IPS-NIHi7 (cell line): Measurements from ENCODE around the gene HOOK2.
A peak's percentile ranks its signal among the peaks of the same experiment; 100 is the strongest.

Experiments used
- DNase-seq: peaks from one replicate; pipeline ENCODE4 v3.0.0; 2012; ENCODE audit warnings: mixed read lengths; ENCODE audit errors: extremely low spot score

Gene HOOK2

DNA sequence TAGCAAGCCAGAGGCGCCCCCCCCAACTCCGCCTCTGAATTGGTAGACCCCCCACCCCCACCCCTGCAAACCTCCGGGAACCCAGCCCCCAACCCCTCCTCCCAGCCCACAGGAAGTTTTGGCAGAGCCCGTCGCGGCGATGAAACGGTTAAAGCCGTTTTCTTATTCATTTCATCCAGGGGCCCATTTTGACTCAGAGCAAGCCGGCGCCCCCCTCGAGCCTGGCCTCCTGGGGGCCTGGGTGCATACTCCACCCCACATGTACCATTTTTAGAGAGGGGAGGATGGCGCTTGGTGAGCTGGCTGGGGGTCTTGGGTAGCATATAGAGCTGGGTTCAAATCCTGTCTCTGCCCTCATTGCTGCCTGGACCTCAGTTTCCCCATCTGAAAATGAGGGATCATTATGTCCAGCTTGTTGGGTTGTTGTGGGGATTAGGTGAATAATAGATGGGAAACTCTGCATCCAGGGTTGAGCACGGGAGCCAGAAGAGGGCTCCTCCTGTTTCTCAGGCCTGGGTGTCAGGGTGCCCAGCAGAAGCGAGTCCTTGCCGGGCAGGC is 8.0 kb upstream of the HOOK2 start:
- no peak for DNase-seq

DNA sequence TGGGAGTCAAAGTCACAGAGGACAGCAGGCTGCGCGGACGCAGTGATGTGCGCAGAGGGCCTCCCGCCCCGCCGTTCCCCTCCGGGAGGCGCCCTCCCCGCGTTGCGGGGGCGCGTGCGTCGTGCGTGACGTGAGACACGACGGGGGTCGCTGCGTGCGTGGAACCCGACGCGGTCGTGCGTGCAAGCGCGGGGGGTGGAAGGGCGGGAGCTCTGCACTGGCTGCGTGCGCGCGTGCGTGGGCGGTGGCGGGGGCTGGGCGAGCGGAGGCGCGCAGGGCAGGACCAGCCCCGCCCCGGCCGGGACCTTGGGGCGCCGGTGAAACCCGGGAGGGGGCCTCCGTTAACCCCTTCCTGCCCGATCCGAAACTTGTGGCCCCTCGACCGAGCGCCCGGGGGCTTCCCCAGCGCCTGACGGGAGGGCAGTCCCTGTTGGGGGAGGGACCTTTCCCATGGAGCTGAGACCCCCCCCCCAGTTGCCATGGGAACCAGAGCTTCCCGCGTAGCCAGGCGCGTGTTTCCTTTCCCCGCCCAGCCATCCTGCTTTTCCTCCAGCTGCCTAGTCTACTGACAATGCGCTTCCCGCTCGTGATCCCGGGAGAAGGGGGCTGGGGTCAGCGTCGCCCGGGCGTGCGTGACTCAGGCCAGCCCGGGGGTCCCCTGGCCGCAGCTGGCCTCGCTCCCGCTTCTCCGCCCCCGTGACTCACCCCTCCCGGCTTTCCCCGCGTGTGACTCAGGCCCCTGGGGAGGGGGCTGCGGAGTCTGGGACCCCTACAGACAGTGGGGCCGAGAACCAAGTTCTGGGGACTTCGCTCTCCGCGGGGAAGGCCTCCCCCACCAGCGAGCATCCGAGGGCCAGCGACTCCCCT is 7.3 kb upstream of the HOOK2 start:
- no peak for DNase-seq

DNA sequence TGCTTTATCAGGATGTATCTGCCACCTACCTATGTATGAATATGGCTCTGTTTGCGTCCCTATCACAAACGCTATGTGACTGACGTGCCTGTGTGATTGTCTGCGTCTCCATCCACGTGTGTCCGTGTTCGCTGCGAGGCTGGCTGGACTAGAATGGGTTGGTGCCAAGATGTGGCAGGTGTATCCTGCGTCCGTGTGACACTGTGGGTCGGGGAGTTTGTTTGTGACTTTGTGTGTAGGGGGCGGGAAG is 6.7 kb upstream of the HOOK2 start:
- no peak for DNase-seq

DNA sequence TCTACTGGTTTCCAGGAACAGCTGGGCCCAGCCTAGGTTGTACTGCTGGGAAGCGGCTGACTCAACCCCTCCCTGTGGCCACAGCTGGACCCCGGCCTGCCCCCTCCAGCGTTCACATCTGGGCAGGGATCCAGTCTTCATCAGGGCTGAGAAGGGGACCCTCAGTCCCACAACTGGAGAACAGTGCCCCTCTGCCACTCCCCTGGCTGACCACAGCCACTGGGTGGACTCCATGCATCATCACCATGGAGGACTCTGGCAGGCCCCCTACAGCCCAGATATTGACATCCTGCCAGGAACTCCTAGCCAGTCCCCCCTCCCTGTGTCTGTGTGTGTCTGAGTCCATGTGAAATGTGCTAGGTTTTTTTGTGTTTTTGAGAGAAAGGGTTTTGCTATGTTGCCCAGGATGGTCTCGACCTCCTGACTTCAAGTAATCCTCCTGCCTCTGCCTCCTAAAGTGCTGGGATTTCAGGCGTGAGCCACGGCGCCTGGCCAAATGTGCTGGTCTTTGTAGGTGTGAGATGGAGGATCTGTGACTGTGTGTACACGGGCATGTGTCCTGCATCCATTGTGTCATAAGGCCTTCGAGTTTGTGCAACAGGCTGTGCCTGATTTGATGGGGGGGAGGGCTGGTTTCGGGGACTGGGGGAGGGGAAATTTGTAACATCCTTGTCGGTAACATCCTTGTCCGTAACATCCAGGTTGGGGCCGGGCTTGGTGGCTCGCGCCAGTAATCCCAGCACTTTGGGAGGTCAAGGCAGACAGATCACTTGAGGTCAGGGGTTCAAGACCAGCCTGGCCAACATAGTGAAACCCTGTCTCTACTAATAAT is 4.0 kb upstream of the HOOK2 start:
- DNase-seq: no peak

GRCh38 chr19:12778905-12779161 is 3.5 kb upstream of the HOOK2 start:
- DNase-seq: no peak

DNA sequence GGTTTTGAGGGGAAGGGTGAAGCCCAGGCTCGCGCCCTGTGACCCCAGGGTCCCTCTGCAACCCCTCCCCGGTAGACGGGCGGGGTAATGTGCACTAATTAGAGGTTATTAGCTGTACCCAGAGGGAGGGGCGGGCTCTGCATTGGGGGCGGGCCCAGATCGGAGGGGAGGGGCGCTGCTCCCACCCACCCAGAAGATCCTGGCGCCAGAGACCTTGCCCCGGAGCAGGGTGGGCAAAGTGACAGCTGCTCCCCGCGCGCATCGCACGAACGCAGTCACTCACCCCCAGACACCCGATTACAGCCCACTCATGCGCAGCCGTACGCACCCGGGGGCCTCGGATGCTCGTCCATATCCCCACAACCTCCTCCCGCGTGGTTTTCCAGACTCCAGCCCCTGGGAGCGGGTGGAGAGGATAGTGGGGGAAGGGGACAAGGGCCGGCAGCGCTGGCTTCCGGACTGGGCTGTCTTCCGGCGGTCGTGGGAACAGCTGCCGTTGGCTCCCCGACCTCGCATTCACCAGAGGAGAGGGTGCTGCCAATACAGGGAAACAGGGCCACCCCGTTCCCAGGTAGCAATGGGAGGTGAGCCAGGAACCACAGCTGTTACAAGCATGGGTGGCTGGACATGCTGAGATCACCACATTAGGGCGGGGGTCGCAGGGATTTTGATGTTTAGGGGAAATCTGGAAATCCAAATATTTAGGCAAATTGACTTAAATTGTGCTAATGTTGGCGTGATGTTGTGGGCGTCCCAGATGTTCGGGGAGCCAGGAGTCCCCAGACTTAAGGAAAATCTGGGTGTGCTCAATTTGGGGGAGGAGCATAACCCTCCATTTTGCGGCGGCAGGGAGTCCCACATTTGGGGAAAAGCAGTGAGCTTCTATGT is 2.9 kb upstream of the HOOK2 start:
- no peak for DNase-seq

GRCh38 chr19:12777217-12778016 is 2.1 kb upstream of the HOOK2 start:
- peak; percentile 74 for DNase-seq

GRCh38 chr19:12773571-12773970 is 1.8 kb downstream of the HOOK2 start:
- DNase-seq: no peak

GRCh38 chr19:12772323-12772722 is 3.0 kb downstream of the HOOK2 start:
- DNase-seq: no peak

- no peak for DNase-seq
These were observed 4.4 kb downstream of the HOOK2 start for GRCh38 chr19:12770922-12771321.

DNA sequence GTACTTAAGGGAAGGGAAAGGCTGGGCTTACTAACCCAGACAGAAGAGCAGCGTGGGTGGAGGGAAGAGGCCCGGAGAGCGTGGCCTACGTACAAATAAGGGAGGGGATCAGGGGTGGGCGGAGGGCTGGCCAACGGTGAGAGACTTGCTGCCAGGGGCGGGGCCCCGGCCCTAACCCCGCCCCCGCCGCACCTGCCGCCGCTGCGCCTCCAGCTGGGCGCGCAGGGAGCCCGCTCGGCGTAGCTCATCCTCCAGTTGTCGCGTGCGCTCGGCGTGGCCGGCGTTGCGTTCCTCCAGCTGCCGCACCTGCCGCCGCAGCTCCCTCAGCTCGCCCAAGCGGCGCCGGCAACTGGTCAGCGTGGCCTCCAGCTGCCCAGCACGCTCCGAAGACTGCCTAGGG is 5.7 kb downstream of the HOOK2 start:
- DNase-seq: peak; percentile 89

DNA sequence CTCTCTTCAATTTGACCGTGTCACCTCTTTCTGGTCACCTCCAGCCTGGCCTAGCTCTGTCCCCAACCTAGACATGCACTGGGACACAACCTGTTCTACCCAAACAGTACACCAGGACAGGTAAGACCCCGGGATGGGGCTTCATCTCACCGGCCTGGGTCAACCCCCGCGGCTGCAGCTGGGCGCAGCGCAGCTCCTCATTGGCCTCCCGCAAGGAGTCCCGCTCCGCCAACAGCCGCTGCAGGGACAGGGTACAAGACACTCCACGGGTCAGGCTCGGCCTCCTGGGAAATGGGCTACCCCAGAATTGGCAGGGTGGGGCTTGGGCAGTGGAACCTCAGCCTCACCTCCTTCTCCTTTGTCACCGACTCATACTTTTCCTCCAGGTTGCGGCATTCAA is 7.7 kb downstream of the HOOK2 start:
- no peak for DNase-seq

- no peak for DNase-seq
These were observed 8.2 kb downstream of the HOOK2 start for GRCh38 chr19:12767150-12767549.

DNA sequence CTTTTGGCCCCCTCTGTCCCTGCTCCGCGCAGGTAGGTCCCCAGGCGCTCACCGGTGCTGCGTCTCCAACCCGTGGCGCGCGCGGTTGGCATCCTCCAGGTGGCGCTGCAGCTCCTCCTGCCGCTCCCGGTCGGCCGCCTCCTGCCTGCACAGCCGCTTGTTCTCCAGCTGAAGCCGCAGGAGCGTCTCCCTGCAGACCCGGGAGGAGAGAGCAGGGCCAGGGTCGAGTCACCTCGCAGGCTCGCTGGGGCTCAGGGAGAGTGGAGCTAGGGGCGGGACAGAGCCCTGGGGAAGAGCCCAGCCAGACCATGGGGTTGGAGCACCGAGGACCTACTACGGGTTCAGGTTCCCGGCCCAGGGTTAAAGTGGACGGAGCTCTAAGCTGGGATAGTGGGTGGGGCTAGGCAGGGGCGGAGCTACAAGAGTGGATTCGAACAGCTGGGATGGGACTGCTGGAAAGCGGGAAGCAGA is 9.3 kb downstream of the HOOK2 start:
- DNase-seq: peak; percentile 68

DNA sequence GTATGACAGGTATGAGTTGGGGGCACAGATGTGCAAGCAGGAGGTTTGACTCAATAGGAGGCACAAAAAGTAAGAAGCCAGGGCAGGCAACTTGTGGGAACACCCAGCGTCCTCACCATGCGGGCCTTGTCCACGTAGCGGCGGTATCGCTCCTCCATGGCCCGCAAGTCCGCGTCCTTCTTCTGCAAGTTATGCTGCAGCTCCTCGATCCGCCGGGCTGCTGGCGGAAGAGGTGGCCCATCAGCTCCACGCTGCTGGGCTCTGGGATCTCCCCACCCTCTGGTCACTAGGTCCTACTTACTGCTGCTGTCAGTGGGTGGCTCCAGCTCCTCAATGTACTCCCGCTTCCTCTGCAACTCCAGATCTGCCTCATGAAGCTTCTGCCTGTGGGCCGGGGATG is 10.7 kb downstream of the HOOK2 start:
- no peak for DNase-seq

- DNase-seq: no peak
These were observed 12.3 kb downstream of the HOOK2 start for GRCh38 chr19:12763100-12763499.

DNA sequence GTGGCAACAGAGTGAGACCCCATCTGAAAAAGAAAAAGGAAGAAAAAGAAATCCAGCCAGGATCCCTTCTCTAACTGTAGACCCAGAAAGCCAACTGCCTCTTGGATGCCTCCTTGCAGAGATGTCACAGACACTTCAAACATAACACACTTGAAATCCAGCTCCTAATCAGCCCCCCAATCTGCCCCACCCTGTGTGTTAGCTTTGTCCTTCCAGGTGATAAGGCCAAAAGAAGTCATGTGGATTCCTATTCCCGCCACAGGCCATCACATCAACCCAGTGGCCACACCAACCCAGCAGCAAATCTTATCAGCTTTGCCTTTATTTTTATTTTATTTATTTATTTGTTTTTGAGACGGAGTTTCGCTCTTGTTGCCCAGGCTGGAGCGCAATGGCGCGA is 15.7 kb downstream of the HOOK2 start:
- no peak for DNase-seq

DNA sequence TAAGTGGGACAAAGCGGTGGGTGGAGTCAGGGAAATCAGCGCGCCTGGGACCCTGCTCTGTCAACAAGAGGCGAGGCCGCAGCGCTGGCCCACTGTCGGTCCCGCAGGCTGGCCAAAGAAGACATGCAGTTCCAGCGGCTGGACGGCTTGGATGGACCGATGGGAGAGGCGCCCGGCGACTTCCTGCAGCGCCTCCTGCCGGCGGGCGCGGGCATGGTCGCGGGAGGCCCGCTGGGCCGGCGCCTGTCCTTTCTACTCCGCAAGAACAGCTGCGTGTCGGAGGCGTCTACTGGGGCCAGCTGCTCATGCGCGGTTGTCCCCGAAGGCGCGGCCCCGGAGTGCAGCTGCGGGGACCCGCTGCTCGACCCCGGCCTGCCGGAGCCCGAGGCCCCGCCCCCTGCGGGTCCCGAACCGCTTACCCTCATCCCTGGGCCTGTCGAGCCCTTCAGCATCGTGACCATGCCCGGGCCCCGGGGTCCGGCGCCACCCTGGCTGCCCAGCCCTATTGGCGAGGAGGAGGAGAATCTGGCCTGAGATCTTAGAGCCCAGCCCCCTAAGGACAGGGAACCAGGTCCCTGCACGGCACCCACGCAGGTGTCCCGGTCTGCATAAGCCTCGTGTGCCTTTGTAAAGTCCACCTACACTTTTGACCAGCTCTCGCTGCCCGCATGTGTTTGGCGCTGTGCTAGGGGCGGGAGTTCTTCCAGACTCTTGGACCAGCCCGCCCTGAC is 17.6 kb downstream of the HOOK2 start:
- peak; percentile 90 for DNase-seq

DNA sequence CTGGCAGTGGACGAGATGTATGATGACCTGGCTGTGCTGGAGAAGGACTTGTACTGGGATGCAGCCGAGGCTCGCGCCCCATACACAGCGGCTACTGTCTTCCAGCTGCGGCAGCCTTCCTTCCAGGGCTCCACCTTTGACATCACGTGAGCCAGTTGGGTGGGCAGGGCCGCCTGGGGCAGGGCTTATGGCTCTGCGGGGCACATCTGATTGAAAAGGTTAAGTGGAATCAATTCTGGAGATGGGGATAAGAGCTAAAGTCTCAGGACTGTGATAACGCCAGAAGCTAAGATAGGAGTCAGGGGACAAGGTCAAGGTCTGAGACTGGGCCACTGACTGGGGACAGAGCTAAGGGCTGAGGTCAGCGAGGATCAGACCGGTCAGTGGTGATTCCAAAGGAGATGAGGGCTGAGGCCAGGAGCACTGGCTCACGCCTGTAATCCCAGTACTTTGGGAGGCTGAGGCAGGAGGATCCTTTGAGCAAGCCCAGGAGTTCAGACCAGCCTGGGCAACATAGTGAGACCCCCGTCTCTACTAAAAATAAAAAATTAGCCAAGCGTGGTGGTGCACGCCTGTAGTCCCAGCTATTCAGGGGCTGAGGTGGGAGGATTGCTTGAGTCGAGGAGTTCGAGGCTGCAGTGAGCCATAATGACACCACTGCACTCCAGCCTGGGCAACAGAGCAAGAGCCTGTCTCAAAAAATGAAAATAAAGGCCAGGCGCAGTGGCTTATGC is 19.0 kb downstream of the HOOK2 start:
- no peak for DNase-seq
